GM18499 (cell line): Measurements from ENCODE around the gene ARHGAP42.
"Not testable (repeated sequence)": the region's sequence is repeated elsewhere in the genome, so short reads cannot be mapped to it uniquely, and the experiment has no call there.

ENCODE experiments used
- ATAC-seq: cut with Tn5 transposase; IDR thresholded peaks from one replicate; pipeline ENCODE4 v1.9.1; 2021; ENCODE audit warnings: moderate number of reproducible peaks; ENCODE audit not compliant: insufficient read depth, unreplicated experiment

ARHGAP42 gene

GRCh38 chr11:100861212-100861611, 174.1 kb downstream of the ARHGAP42 start:
- ATAC-seq: no peak

GRCh38 chr11:100863080-100863581, 176.0 kb downstream of the ARHGAP42 start:
- ATAC-seq: peak; percentile 94

GRCh38 chr11:100865443-100866065, 178.5 kb downstream of the ARHGAP42 start:
- ATAC-seq: no peak

- ATAC-seq: peak; percentile 41
Measured at GRCh38 chr11:100866453-100866852, 179.4 kb downstream of the ARHGAP42 start.

- no peak for ATAC-seq
Measured at GRCh38 chr11:100867606-100868005, 180.5 kb downstream of the ARHGAP42 start.

DNA sequence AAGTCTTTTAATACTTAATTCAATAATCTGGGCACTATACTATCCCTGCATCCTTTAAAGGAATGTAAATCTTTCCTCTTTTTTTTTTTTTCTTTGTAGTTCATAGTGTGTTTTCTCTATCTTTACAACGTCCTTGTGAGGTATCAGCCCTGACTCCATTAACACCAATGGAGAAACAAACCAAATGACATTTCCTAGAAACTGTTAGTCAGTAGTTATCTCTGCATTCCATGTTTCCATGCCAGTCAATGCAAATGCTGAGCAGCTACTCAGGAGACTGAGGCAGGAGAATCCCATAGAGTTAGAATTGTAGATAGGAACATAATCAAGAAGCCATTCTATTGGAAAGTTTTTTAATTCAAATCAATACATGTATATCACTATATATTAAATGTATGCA, 182.2 kb downstream of the ARHGAP42 start:
- ATAC-seq: no peak

DNA sequence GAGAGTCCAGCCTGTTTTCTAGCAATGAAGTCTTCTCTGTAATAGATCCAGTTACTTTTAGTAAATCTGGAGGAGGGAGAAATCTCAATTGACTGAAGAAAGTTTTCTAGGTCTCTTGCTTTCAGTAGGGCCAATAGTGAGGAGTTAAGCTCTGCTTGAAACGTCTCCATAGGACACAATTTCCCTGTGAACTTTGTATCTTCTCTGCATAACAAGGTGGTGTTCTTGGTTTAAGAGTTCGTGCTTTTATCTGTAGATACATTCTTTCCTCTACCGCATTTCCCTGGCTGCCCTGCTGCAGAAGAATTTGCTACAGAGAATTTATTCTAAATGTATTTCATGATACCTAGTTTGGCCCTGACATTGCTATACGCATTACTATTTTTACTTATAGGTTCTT, 183.1 kb downstream of the ARHGAP42 start:
- ATAC-seq: no peak

DNA sequence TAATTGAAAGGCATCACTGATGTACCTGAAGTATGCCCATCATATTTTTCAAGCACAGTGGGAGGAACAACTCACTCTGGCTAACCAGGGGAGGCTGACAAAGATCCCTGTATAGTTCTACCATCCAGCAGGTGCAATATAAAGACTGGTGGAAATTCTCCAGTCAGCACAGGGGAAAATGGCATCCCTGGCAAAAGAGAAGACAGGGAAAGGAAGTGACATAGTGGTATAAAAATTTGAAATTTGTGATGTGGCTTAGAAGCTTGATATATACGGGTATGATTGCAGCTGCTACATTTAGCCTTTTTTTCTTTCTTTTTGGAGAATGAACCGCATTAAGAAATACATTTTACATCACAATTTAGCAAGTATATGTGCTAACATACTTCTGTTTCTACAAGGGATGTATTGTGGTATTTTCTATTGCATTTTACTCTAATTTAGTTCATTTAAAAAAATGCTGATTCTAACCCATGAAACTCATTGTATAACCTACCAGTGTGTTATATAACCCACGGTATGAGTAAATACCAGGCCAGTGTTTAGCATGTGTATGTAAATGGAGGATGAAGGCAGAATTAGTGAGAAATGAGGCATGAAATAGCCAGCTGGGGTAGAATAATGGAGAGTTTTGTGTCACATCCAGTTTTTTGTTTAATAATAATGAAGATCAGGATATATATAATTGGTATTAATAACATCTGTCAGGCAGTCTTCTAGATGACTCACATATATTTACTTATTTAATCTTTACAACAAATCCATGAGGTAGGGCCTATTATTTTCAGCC, 186.1 kb downstream of the ARHGAP42 start:
- no peak for ATAC-seq

- no peak for ATAC-seq
Measured at GRCh38 chr11:100874203-100874602, 187.1 kb downstream of the ARHGAP42 start.

DNA sequence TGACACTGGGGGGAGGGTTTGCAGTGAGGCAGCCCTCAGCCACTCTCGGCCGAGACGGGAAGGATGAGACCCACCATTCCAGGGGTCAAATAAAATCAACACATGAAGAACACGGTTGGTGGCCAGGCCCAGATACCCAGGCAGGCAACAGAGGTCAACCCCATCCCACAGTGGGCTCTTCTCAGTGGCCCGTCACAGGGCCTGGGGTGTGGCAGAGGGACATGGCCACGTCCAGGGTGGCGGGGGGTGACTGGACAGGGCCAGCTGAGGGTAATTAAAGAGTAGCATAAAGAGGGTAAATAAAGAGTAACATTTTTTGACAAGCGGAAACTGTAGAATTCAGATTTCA, 188.4 kb downstream of the ARHGAP42 start:
- ATAC-seq: no peak

GRCh38 chr11:100876815-100877520, 189.9 kb downstream of the ARHGAP42 start:
- ATAC-seq: peak; percentile 96

DNA sequence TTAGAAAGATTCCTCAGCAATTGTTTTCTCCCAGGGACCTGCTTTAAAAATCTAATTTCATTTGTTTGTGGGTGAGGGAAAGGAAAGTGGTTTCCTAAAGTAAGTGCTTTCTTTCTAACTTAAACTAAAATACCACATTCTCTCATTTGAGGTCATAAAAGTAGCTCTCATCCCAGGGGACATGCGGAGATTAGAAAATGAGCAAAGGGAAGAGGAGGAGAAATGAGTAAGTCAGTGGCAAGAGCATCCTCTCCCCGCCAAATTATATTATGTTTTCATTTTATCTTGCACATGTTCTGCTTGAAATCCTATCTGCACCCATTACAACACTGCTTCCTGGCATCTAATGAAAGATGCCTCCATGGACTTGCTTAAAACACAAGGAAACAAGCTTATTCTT, 191.4 kb downstream of the ARHGAP42 start:
- no peak for ATAC-seq

DNA sequence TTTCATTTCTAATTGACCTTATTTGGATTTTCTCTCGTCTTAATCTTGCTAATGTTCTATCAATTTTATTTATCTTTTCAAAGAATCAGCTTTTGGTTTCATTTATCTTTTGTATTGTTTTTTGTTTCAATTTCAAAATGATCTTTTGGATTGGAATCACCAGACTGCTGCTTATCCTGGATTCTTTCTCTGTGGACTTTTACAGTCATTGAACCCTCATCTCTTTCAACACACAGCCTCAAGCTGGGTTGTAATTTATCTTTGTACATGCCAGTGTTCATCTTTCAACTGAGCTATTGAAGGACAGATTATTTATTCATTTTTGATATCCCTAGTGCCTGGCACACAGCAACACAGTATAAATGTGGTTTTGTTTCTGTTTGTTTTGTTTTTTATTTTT, 195.9 kb downstream of the ARHGAP42 start:
- no peak for ATAC-seq

DNA sequence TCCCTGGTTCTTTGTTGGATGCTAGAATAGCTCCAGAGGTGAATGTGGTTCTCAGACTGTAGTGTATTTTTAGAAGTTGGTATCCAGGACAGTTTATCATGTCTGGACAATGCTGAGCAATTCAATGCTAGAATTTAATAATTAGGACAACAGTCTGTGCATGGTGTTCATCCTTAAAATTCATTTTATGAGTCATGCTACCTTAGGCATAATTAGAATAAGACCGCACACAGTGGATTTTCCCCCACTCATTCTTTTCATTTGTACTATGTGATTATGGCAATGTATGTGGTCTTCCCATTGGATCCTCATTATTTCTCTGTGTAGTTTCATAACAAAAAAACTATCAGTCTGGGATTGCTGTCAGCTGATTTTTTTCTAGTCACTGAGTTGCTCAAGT, 196.7 kb downstream of the ARHGAP42 start:
- no peak for ATAC-seq

DNA sequence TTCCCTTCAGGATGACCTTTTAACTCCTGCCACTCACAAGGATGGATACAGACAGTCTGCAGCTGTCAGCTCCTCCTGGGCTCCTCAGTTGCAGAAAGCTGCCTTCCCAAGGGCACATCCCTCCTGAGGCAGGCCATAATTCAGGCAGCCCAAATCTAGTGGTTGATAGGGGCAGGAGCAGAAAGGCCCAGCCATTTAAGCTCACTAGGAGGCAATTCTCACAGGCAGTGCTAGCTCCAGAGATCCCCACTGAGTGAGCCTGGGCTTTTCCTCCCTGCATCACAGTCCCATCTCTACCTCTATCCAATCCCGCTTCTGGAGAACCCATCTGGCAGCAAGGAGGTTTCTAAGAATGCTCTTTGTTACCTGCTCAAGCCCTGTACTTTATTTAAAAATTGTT, 200.6 kb downstream of the ARHGAP42 start:
- no peak for ATAC-seq

DNA sequence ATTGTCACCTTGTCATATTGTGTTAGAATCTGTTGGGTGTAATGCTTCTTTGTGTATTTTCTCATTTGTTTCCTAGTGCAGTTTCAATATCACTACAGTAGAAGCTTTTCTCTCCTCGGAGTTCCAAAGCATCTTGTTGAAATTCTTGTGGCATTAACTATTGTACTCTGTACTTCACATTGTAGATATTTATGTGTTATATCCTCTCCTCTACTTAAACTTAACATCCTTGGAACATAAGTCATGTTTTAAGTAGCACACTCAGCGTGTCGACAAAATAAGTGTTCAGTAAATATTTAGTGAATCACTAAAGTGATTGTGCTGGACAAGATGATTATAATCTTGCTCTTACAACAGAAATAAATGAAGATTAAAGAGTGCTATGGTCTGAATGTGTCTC, 201.7 kb downstream of the ARHGAP42 start:
- no peak for ATAC-seq

DNA sequence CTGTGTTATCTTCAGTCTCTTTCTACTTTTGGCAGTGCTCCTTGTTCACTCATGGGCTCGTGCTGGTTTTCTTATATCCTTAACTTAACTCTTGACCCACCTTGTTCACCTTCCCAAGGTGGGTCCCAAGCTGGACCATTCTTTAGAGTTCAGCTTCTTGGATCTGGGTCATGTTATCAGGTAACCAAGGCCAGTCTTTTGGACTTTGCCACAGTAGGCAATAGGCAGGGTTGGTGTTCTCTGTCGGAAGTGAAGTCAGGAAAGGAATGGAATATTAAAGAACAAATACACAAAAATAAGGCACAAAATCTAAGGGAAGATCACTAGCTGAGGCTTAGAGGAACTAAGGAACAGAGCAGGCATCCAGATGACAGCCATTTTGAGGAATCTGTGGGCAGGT, 202.7 kb downstream of the ARHGAP42 start:
- ATAC-seq: no peak

GRCh38 chr11:100890789-100891188, 203.7 kb downstream of the ARHGAP42 start:
- no peak for ATAC-seq

DNA sequence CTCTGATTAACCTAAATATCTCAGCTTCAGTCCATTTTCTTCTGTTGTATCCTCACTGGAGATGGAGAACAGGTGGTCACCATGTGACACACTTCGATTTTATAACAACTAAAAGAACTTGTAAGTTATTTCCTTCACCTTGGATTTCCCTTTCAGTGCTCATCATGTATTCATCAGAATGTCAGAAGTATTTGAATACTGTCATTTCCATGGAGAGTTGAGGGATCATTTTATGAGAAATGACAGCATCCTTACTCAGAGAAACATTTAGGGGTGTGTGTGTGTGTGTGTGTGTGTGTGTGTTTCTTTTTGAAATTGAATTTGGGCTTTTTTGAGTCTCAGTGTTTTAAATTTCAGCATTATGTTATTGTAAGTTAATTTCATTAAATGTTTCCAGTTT, 205.8 kb downstream of the ARHGAP42 start:
- no peak for ATAC-seq

- ATAC-seq: no peak
Measured at GRCh38 chr11:100895449-100895848, 208.4 kb downstream of the ARHGAP42 start.

GRCh38 chr11:100895976-100896375, 208.9 kb downstream of the ARHGAP42 start:
- not testable (repeated sequence) for ATAC-seq
